Measurements from ENCODE around the gene PRDM16. TPM values are rescaled to one million over a fixed set of nuclear protein-coding genes. Genes with fewer than 3 reads are reported as not detected.

PRDM16 gene
- polyA plus RNA-seq, 1 donor (not counting 4 experiments of a cell fraction or from before 2014, with no cell fraction given) = 0.05 TPM

- Histone ChIP-seq H3K79me2 (ENCODE audit: control insufficient read depth, insufficient read depth, low read length) (no peaks in the 10 kb centered on the region), H3K36me3 (ENCODE audit: control insufficient read depth in 2 of 2, extremely low read depth in 1 of 2, insufficient read depth in 2 of 2, low read length in 2 of 2) (no peaks in the 10 kb centered on the region), H3K9me3 (ENCODE audit: control insufficient read depth, low read depth, low read length) (peaks cover 7% of the 10 kb centered on the region), H2AFZ (ENCODE audit: control insufficient read depth, low read length) (no peak overlapping the region), H4K20me1 (ENCODE audit: control insufficient read depth, extremely low read depth, insufficient read depth, low read length) (no peaks in the 10 kb centered on the region), H3K9me1 (ENCODE audit: control insufficient read depth, extremely low read depth, insufficient read depth, low read length) (no peaks in the 10 kb centered on the region), H3K9ac (ENCODE audit: control insufficient read depth, extremely low read depth, insufficient read depth, low read length) (no peak overlapping the region), H3K27me3 (ENCODE audit: control insufficient read depth, extremely low read depth, insufficient read depth, low read length) (no peaks in the 10 kb centered on the region), H3K4me3 (ENCODE audit: control insufficient read depth in 2 of 3, extremely low read depth in 1 of 3, insufficient read depth in 2 of 3, low read depth in 1 of 3, low read length in 3 of 3) (no peak overlapping the region), H3K27ac (ENCODE audit: control insufficient read depth, insufficient read depth, low read length) (no peak overlapping the region), H3K4me1 (ENCODE audit: control insufficient read depth, extremely low read depth, insufficient read depth, low read length) (no peaks in the 10 kb centered on the region), H3K4me2 (ENCODE audit: control insufficient read depth, extremely low read depth, insufficient read depth, low read depth, low read length) (no peak overlapping the region)
- TF ChIP-seq EZH2 (IDR thresholded peaks at IDR 0.05; ENCODE audit: low read length) = no peak
- TF ChIP-seq, protein P1, sequence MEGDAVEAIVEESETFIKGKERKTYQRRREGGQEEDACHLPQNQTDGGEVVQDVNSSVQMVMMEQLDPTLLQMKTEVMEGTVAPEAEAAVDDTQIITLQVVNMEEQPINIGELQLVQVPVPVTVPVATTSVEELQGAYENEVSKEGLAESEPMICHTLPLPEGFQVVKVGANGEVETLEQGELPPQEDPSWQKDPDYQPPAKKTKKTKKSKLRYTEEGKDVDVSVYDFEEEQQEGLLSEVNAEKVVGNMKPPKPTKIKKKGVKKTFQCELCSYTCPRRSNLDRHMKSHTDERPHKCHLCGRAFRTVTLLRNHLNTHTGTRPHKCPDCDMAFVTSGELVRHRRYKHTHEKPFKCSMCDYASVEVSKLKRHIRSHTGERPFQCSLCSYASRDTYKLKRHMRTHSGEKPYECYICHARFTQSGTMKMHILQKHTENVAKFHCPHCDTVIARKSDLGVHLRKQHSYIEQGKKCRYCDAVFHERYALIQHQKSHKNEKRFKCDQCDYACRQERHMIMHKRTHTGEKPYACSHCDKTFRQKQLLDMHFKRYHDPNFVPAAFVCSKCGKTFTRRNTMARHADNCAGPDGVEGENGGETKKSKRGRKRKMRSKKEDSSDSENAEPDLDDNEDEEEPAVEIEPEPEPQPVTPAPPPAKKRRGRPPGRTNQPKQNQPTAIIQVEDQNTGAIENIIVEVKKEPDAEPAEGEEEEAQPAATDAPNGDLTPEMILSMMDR (optimal IDR thresholded peaks at IDR 0.05 in 1 of 3, IDR thresholded peaks at IDR 0.05 in 1 of 3, conservative IDR thresholded peaks at IDR 0.05 in 1 of 3; ENCODE audit: extremely low read depth in 1 of 3, insufficient read depth in 2 of 3, low read length in 3 of 3) = no peak
- dilution Hi-C loops (cut with MboI; ENCODE audit: extremely low pct_ligation_motif_present, low sequenced_read_pairs) = no loop called here
- DNase-seq (ENCODE audit: low read depth, low spot score) (no peak), FAIRE-seq (no peak)
These were observed 29.0 kb upstream of the PRDM16 start for GRCh38 chr1:3040004-3040403.

- Histone ChIP-seq H2AFZ (ENCODE audit: control insufficient read depth, low read length) (no peak overlapping the region), H3K4me2 (ENCODE audit: control insufficient read depth, extremely low read depth, insufficient read depth, low read depth, low read length) (no peak overlapping the region), H3K9me1 (ENCODE audit: control insufficient read depth, extremely low read depth, insufficient read depth, low read length) (no peaks in the 10 kb centered on the region), H3K9me3 (ENCODE audit: control insufficient read depth, low read depth, low read length) (peaks cover 4% of the 10 kb centered on the region), H3K27me3 (ENCODE audit: control insufficient read depth, extremely low read depth, insufficient read depth, low read length) (no peaks in the 10 kb centered on the region), H3K27ac (ENCODE audit: control insufficient read depth, insufficient read depth, low read length) (no peak overlapping the region), H3K4me1 (ENCODE audit: control insufficient read depth, extremely low read depth, insufficient read depth, low read length) (no peaks in the 10 kb centered on the region), H3K9ac (ENCODE audit: control insufficient read depth, extremely low read depth, insufficient read depth, low read length) (no peak overlapping the region), H3K4me3 (ENCODE audit: control insufficient read depth in 2 of 3, extremely low read depth in 1 of 3, insufficient read depth in 2 of 3, low read depth in 1 of 3, low read length in 3 of 3) (no peak overlapping the region), H4K20me1 (ENCODE audit: control insufficient read depth, extremely low read depth, insufficient read depth, low read length) (no peaks in the 10 kb centered on the region), H3K36me3 (ENCODE audit: control insufficient read depth in 2 of 2, extremely low read depth in 1 of 2, insufficient read depth in 2 of 2, low read length in 2 of 2) (no peaks in the 10 kb centered on the region), H3K79me2 (ENCODE audit: control insufficient read depth, insufficient read depth, low read length) (no peaks in the 10 kb centered on the region)
- dilution Hi-C loops (cut with MboI; ENCODE audit: extremely low pct_ligation_motif_present, low sequenced_read_pairs) = no loop called here
- FAIRE-seq (no peak), DNase-seq (ENCODE audit: low read depth, low spot score) (no peak)
- TF ChIP-seq EZH2 (IDR thresholded peaks at IDR 0.05; ENCODE audit: low read length) = no peak
- TF ChIP-seq, protein P1 (optimal IDR thresholded peaks at IDR 0.05 in 1 of 3, IDR thresholded peaks at IDR 0.05 in 1 of 3, conservative IDR thresholded peaks at IDR 0.05 in 1 of 3; ENCODE audit: extremely low read depth in 1 of 3, insufficient read depth in 2 of 3, low read length in 3 of 3) = no peak
These were observed 26.5 kb upstream of the PRDM16 start for GRCh38 chr1:3042481-3042880.
